ENCODE data around the gene EXD3.

DNA sequence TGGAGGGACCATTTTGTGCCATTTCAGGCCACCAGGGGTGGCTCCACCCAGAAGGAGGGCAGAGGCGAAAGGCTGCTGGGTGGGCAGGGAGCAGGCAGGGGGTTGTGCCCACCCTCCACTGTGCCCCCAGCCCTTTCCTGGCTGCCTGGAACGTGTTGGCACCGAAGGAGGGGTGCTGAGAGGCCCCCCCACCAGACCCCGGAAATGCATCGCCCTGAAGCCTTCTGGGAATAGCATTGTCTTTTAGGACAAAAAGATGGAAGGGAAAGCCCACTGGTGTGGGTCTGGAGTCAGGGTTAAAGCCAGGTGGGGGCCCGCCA lies 5.3 kb upstream of the EXD3 start:
- TF ChIP-seq EZH2 (IDR thresholded peaks at IDR 0.05; ENCODE audit: low read length, missing control alignments), result no peak
- TF ChIP-seq, protein P1, sequence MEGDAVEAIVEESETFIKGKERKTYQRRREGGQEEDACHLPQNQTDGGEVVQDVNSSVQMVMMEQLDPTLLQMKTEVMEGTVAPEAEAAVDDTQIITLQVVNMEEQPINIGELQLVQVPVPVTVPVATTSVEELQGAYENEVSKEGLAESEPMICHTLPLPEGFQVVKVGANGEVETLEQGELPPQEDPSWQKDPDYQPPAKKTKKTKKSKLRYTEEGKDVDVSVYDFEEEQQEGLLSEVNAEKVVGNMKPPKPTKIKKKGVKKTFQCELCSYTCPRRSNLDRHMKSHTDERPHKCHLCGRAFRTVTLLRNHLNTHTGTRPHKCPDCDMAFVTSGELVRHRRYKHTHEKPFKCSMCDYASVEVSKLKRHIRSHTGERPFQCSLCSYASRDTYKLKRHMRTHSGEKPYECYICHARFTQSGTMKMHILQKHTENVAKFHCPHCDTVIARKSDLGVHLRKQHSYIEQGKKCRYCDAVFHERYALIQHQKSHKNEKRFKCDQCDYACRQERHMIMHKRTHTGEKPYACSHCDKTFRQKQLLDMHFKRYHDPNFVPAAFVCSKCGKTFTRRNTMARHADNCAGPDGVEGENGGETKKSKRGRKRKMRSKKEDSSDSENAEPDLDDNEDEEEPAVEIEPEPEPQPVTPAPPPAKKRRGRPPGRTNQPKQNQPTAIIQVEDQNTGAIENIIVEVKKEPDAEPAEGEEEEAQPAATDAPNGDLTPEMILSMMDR (conservative IDR thresholded peaks at IDR 0.05 in 1 of 2, IDR thresholded peaks at IDR 0.05 in 1 of 2; ENCODE audit: low read depth in 1 of 2, low read length in 2 of 2), result no peak
